ENCODE measurements around the gene TCEA3. TPM values are rescaled to one million over a fixed set of nuclear protein-coding genes. Genes with fewer than 3 reads are reported as not detected.

TCEA3 gene
- polyA plus RNA-seq, 1 donor (not counting 4 experiments of a cell fraction or from before 2014, with no cell fraction given) = 0.38 TPM

GRCh38 chr1:23419180-23419579 lies 5.4 kb downstream of the TCEA3 start:
- H3K9me3 ChIP-seq (ENCODE audit: control insufficient read depth, low read depth, low read length) = no peaks in the 10 kb centered on the region
- H3K9me1 ChIP-seq (ENCODE audit: control insufficient read depth, extremely low read depth, insufficient read depth, low read length) = peaks cover 3% of the 10 kb centered on the region
- DNase-seq (ENCODE audit: low read depth, low spot score) (no peak), FAIRE-seq (no peak)
- peaks cover 15% of the 10 kb centered on the region for H3K4me1 ChIP-seq (ENCODE audit: control insufficient read depth, extremely low read depth, insufficient read depth, low read length)
- dilution Hi-C loops (cut with MboI; ENCODE audit: extremely low pct_ligation_motif_present, low sequenced_read_pairs) = no loop called here
- no peak overlapping the region for H2AFZ ChIP-seq (ENCODE audit: control insufficient read depth, low read length)
- H3K79me2 ChIP-seq (ENCODE audit: control insufficient read depth, insufficient read depth, low read length) = no peaks in the 10 kb centered on the region
- H3K9ac ChIP-seq (ENCODE audit: control insufficient read depth, extremely low read depth, insufficient read depth, low read length) = no peak overlapping the region
- no peaks in the 10 kb centered on the region for H3K36me3 ChIP-seq (ENCODE audit: control insufficient read depth in 2 of 2, extremely low read depth in 1 of 2, insufficient read depth in 2 of 2, low read length in 2 of 2)
- no peak overlapping the region for H3K27ac ChIP-seq (ENCODE audit: control insufficient read depth, insufficient read depth, low read length)
- no peak overlapping the region for H3K4me3 ChIP-seq (ENCODE audit: control insufficient read depth in 2 of 3, extremely low read depth in 1 of 3, insufficient read depth in 2 of 3, low read depth in 1 of 3, low read length in 3 of 3)
- TF ChIP-seq EZH2 (IDR thresholded peaks at IDR 0.05; ENCODE audit: low read length) (no peak), CTCF (optimal IDR thresholded peaks at IDR 0.05 in 1 of 3, IDR thresholded peaks at IDR 0.05 in 1 of 3, conservative IDR thresholded peaks at IDR 0.05 in 1 of 3; ENCODE audit: extremely low read depth in 1 of 3, insufficient read depth in 2 of 3, low read length in 3 of 3) (no peak)
- peaks cover 5% of the 10 kb centered on the region for H3K27me3 ChIP-seq (ENCODE audit: control insufficient read depth, extremely low read depth, insufficient read depth, low read length)
- H4K20me1 ChIP-seq (ENCODE audit: control insufficient read depth, extremely low read depth, insufficient read depth, low read length) = no peaks in the 10 kb centered on the region
- no peak overlapping the region for H3K4me2 ChIP-seq (ENCODE audit: control insufficient read depth, extremely low read depth, insufficient read depth, low read depth, low read length)

- Histone ChIP-seq H3K4me1 (ENCODE audit: control insufficient read depth, extremely low read depth, insufficient read depth, low read length) (peaks cover 10% of the 10 kb centered on the region), H3K79me2 (ENCODE audit: control insufficient read depth, insufficient read depth, low read length) (no peaks in the 10 kb centered on the region), H2AFZ (ENCODE audit: control insufficient read depth, low read length) (no peak overlapping the region), H3K27me3 (ENCODE audit: control insufficient read depth, extremely low read depth, insufficient read depth, low read length) (peaks cover 3% of the 10 kb centered on the region), H3K9me3 (ENCODE audit: control insufficient read depth, low read depth, low read length) (no peaks in the 10 kb centered on the region), H3K4me2 (ENCODE audit: control insufficient read depth, extremely low read depth, insufficient read depth, low read depth, low read length) (no peak overlapping the region), H3K36me3 (ENCODE audit: control insufficient read depth in 2 of 2, extremely low read depth in 1 of 2, insufficient read depth in 2 of 2, low read length in 2 of 2) (no peaks in the 10 kb centered on the region), H3K9ac (ENCODE audit: control insufficient read depth, extremely low read depth, insufficient read depth, low read length) (no peak overlapping the region), H3K4me3 (ENCODE audit: control insufficient read depth in 2 of 3, extremely low read depth in 1 of 3, insufficient read depth in 2 of 3, low read depth in 1 of 3, low read length in 3 of 3) (no peak overlapping the region), H3K9me1 (ENCODE audit: control insufficient read depth, extremely low read depth, insufficient read depth, low read length) (peaks cover 3% of the 10 kb centered on the region), H4K20me1 (ENCODE audit: control insufficient read depth, extremely low read depth, insufficient read depth, low read length) (no peaks in the 10 kb centered on the region), H3K27ac (ENCODE audit: control insufficient read depth, insufficient read depth, low read length) (no peak overlapping the region)
- DNase-seq (ENCODE audit: low read depth, low spot score) = no peak
- TF ChIP-seq CTCF (optimal IDR thresholded peaks at IDR 0.05 in 1 of 3, IDR thresholded peaks at IDR 0.05 in 1 of 3, conservative IDR thresholded peaks at IDR 0.05 in 1 of 3; ENCODE audit: extremely low read depth in 1 of 3, insufficient read depth in 2 of 3, low read length in 3 of 3) (no peak), EZH2 (IDR thresholded peaks at IDR 0.05; ENCODE audit: low read length) (no peak)
- dilution Hi-C loops (cut with MboI; ENCODE audit: extremely low pct_ligation_motif_present, low sequenced_read_pairs) = no loop called here
- no peak for FAIRE-seq
Measured at GRCh38 chr1:23417570-23417969, 7.0 kb downstream of the TCEA3 start.

All from keratinocyte (primary cell).